Stimulated activated CD4-positive, alpha-beta T cell treated with anti-CD3 and anti-CD28 coated beads, Interleukin-2, amount 100 ng/mL, for 4 hours (primary cell): ENCODE data around the gene FBXL4.

Experiments
- DNase-seq: peaks from one replicate; pipeline ENCODE4 v3.0.0-alpha.2; 2020; ENCODE audit warnings: low read depth

FBXL4 gene

GRCh38 chr6:98824162-98824901, 123.4 kb downstream of the FBXL4 start:
- DNase-seq: no peak

GRCh38 chr6:98823428-98824161, 124.2 kb downstream of the FBXL4 start:
- no peak for DNase-seq

GRCh38 chr6:98821756-98822405, 125.9 kb downstream of the FBXL4 start:
- DNase-seq: no peak
